ENCODE results near the gene SDHAF4. TPM values are rescaled to one million over a fixed set of nuclear protein-coding genes. Genes with fewer than 3 reads are reported as not detected.

SDHAF4 gene
- total and polyA plus RNA-seq, 2 of the 13 experiments (the other 11 are each of a cell fraction or from before 2014, with no cell fraction given) = 7.5 to 10.8 TPM

- TF ChIP-seq, protein P1, sequence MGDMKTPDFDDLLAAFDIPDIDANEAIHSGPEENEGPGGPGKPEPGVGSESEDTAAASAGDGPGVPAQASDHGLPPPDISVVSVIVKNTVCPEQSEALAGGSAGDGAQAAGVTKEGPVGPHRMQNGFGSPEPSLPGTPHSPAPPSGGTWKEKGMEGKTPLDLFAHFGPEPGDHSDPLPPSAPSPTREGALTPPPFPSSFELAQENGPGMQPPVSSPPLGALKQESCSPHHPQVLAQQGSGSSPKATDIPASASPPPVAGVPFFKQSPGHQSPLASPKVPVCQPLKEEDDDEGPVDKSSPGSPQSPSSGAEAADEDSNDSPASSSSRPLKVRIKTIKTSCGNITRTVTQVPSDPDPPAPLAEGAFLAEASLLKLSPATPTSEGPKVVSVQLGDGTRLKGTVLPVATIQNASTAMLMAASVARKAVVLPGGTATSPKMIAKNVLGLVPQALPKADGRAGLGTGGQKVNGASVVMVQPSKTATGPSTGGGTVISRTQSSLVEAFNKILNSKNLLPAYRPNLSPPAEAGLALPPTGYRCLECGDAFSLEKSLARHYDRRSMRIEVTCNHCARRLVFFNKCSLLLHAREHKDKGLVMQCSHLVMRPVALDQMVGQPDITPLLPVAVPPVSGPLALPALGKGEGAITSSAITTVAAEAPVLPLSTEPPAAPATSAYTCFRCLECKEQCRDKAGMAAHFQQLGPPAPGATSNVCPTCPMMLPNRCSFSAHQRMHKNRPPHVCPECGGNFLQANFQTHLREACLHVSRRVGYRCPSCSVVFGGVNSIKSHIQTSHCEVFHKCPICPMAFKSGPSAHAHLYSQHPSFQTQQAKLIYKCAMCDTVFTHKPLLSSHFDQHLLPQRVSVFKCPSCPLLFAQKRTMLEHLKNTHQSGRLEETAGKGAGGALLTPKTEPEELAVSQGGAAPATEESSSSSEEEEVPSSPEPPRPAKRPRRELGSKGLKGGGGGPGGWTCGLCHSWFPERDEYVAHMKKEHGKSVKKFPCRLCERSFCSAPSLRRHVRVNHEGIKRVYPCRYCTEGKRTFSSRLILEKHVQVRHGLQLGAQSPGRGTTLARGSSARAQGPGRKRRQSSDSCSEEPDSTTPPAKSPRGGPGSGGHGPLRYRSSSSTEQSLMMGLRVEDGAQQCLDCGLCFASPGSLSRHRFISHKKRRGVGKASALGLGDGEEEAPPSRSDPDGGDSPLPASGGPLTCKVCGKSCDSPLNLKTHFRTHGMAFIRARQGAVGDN (CRISPR knock-in tag; IDR thresholded peaks at IDR 0.05) = 0 out of 2 replicates have a peak, but pooled peaks have one; percentile 18
Observed at GRCh38 chr6:70593118-70593486, 26.4 kb downstream of the SDHAF4 start (continued).

GRCh38 chr6:70599187-70599586 lies 32.5 kb downstream of the SDHAF4 start:
- DNase-seq (ENCODE audit: low spot score) = no peak
- Histone ChIP-seq H3K4me1 (ENCODE audit: insufficient read depth, low read length) (no peaks in the 10 kb centered on the region), H3K9ac (ENCODE audit: insufficient read depth, low read depth, low read length) (no peak overlapping the region), H3K9me3 (ENCODE audit: low read length) (no peaks in the 10 kb centered on the region), H3K36me3 (replicated peaks in 1 of 2; ENCODE audit: control insufficient read depth in 1 of 2, insufficient read depth in 2 of 2, low read length in 2 of 2) (no peaks in the 10 kb centered on the region), H2AFZ (ENCODE audit: low read length) (no peak overlapping the region), H4K20me1 (ENCODE audit: insufficient read depth, low read length) (no peaks in the 10 kb centered on the region), H3K4me2 (ENCODE audit: low read depth, low read length) (no peak overlapping the region), H3K4me3 (replicated peaks in 1 of 3; ENCODE audit: insufficient read depth in 1 of 3, low read depth in 2 of 3, low read length in 3 of 3) (no peak overlapping the region), H3K27me3 (ENCODE audit: control insufficient read depth in 1 of 2, insufficient read depth in 2 of 2, low read length in 2 of 2) (no peaks in the 10 kb centered on the region; a peak in 1 of 5 replicates), H3K27ac (ENCODE audit: extremely low read length, insufficient read depth, low read length) (no peak overlapping the region), H3K79me2 (ENCODE audit: insufficient read depth, low read length) (no peaks in the 10 kb centered on the region)
- WGBS (ENCODE audit: low lambda C conversion rate) = 45% methylated on average over 4 of the region's 4 CpGs
- in situ Hi-C loops (cut with HindIII; ENCODE audit: extremely low pct_ligation_motif_present, low pct_unique_long_range_greater_than_20kb) = no loop called here
- FAIRE-seq = no peak
- CTCF ChIA-PET (ENCODE audit: low intra/inter-chr PET ratio, low total read pairs) = no interaction called here
- intact Hi-C loops (cut with micrococcal nuclease; ENCODE audit: unreplicated experiment) = no loop called here
- ATAC-seq = no peak
- BruUV-seq (replicated peaks) = no TSS peak
- POLR2A ChIA-PET = no interaction called here
- TF ChIP-seq ISL2 (CRISPR knock-in tag; IDR thresholded peaks at IDR 0.05) = no peak
- TF ChIP-seq ATF1 (CRISPR knock-in tag; IDR thresholded peaks at IDR 0.05) = no peak
- no peak for TF ChIP-seq RBAK (CRISPR knock-in tag; IDR thresholded peaks at IDR 0.05)
- no peak for TF ChIP-seq KDM2A (CRISPR knock-in tag; IDR thresholded peaks at IDR 0.05; ENCODE audit: borderline replicate concordance, low read depth)
- TF ChIP-seq ZNF362 (CRISPR knock-in tag; IDR thresholded peaks at IDR 0.05; ENCODE audit: borderline replicate concordance) = no peak
- no peak for TF ChIP-seq RFXAP (CRISPR knock-in tag; IDR thresholded peaks at IDR 0.05; ENCODE audit: borderline replicate concordance)
- no peak for TF ChIP-seq ZNF720 (CRISPR knock-in tag; IDR thresholded peaks at IDR 0.05)
- TF ChIP-seq ZNF260 (CRISPR knock-in tag; IDR thresholded peaks at IDR 0.05; ENCODE audit: borderline replicate concordance, low read depth) = no peak
- TF ChIP-seq, protein P2, sequence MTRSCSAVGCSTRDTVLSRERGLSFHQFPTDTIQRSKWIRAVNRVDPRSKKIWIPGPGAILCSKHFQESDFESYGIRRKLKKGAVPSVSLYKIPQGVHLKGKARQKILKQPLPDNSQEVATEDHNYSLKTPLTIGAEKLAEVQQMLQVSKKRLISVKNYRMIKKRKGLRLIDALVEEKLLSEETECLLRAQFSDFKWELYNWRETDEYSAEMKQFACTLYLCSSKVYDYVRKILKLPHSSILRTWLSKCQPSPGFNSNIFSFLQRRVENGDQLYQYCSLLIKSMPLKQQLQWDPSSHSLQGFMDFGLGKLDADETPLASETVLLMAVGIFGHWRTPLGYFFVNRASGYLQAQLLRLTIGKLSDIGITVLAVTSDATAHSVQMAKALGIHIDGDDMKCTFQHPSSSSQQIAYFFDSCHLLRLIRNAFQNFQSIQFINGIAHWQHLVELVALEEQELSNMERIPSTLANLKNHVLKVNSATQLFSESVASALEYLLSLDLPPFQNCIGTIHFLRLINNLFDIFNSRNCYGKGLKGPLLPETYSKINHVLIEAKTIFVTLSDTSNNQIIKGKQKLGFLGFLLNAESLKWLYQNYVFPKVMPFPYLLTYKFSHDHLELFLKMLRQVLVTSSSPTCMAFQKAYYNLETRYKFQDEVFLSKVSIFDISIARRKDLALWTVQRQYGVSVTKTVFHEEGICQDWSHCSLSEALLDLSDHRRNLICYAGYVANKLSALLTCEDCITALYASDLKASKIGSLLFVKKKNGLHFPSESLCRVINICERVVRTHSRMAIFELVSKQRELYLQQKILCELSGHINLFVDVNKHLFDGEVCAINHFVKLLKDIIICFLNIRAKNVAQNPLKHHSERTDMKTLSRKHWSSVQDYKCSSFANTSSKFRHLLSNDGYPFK (CRISPR knock-in tag; IDR thresholded peaks at IDR 0.05; ENCODE audit: borderline replicate concordance) = no peak
- TF ChIP-seq, protein P3, sequence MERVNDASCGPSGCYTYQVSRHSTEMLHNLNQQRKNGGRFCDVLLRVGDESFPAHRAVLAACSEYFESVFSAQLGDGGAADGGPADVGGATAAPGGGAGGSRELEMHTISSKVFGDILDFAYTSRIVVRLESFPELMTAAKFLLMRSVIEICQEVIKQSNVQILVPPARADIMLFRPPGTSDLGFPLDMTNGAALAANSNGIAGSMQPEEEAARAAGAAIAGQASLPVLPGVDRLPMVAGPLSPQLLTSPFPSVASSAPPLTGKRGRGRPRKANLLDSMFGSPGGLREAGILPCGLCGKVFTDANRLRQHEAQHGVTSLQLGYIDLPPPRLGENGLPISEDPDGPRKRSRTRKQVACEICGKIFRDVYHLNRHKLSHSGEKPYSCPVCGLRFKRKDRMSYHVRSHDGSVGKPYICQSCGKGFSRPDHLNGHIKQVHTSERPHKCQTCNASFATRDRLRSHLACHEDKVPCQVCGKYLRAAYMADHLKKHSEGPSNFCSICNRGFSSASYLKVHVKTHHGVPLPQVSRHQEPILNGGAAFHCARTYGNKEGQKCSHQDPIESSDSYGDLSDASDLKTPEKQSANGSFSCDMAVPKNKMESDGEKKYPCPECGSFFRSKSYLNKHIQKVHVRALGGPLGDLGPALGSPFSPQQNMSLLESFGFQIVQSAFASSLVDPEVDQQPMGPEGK (CRISPR knock-in tag; IDR thresholded peaks at IDR 0.05) = no peak
- no peak for TF ChIP-seq EED (CRISPR knock-in tag; IDR thresholded peaks at IDR 0.05)

Data from HepG2 (cell line).